GM23248 (cell line): Measurements from ENCODE around the gene KDM5A. TPM values are rescaled to one million over a fixed set of nuclear protein-coding genes. Genes with fewer than 3 reads are reported as not detected.
"Not testable (repeated sequence)": the region's sequence is repeated elsewhere in the genome, so short reads cannot be mapped to it uniquely, and the experiment has no call there.

ENCODE experiments used
- DNase-seq: peaks from one replicate; pipeline ENCODE4 v3.0.0-alpha.2; 2015
- H2AFZ ChIP-seq: fragments of 200-600 bp; sonication (generic); 2 replicates; pipeline ENCODE4 v1.6.1; 2016; ENCODE audit warnings: antibody characterized with exemption
- H3F3A ChIP-seq: fragments of 200-600 bp; sonication (generic); 2 replicates; pipeline ENCODE4 v1.6.1; 2016; ENCODE audit warnings: mild to moderate bottlenecking, antibody characterized with exemption, mixed run types; ENCODE audit not compliant: insufficient read depth
- H3K27ac ChIP-seq: fragments of 200-600 bp; sonication (generic); 2 replicates; pipeline ENCODE4 v1.5.1; 2016; ENCODE audit warnings: mild to moderate bottlenecking
- H3K27me3 ChIP-seq: fragments of 200-600 bp; sonication (generic); replicated peaks from 2 replicates; pipeline ENCODE4 v1.6.1; 2016; ENCODE audit warnings: mild to moderate bottlenecking; ENCODE audit not compliant: insufficient read depth
- H3K36me3 ChIP-seq: fragments of 200-600 bp; sonication (generic); 2 replicates; pipeline ENCODE4 v1.6.1; 2016; ENCODE audit warnings: low read depth, mild to moderate bottlenecking
- H3K4me1 ChIP-seq: fragments of 200-600 bp; sonication (generic); 2 replicates; pipeline ENCODE4 v1.6.1; 2016; ENCODE audit warnings: mild to moderate bottlenecking; ENCODE audit not compliant: insufficient read depth
- H3K4me2 ChIP-seq: fragments of 200-600 bp; sonication (generic); one replicate; pipeline ENCODE4 v1.6.1; 2016; ENCODE audit warnings: mild to moderate bottlenecking; ENCODE audit not compliant: unreplicated experiment
- H3K4me3 ChIP-seq: fragments of 200-600 bp; sonication (generic); 2 replicates; pipeline ENCODE4 v1.5.1; 2016; ENCODE audit warnings: mild to moderate bottlenecking
- H3K79me2 ChIP-seq: fragments of 200-600 bp; sonication (generic); 2 replicates; pipeline ENCODE4 v1.6.1; 2016; ENCODE audit warnings: mild to moderate bottlenecking; ENCODE audit not compliant: insufficient read depth
- H3K9ac ChIP-seq: fragments of 200-600 bp; sonication (generic); 2 replicates; pipeline ENCODE4 v1.6.1; 2016; ENCODE audit warnings: mild to moderate bottlenecking
- H3K9me2 ChIP-seq: fragments of 200-600 bp; sonication (generic); 2 replicates; pipeline ENCODE4 v1.6.1; 2016; ENCODE audit warnings: mixed run types, mild to moderate bottlenecking, moderate library complexity; ENCODE audit not compliant: insufficient read depth
- H3K9me3 ChIP-seq: fragments of 200-600 bp; sonication (generic); one replicate; pipeline ENCODE4 v1.6.1; 2017; ENCODE audit warnings: low read depth
- H4K20me1 ChIP-seq: fragments of 200-600 bp; sonication (generic); 2 replicates; pipeline ENCODE4 v1.6.0; 2016; ENCODE audit not compliant: insufficient read depth
- EZH2 ChIP-seq: fragments of 200-600 bp; sonication (generic); IDR thresholded peaks from 2 replicates; pipeline ENCODE4 v1.6.1; 2018; ENCODE audit warnings: antibody characterized with exemption, mild to moderate bottlenecking; ENCODE audit not compliant: insufficient read depth, poor library complexity, severe bottlenecking
- EZH2phosphoT487 ChIP-seq: fragments of 200-600 bp; sonication (generic); IDR thresholded peaks from 2 replicates; pipeline ENCODE4 v1.6.1; 2018; ENCODE audit warnings: antibody characterized with exemption, moderate library complexity, mild to moderate bottlenecking, low read depth; ENCODE audit not compliant: insufficient read depth
- WGBS, 2 experiments: methylation state at CpG; one replicate each; pipeline ENCODE4 v1.1.6; 2015 to 2017; ENCODE audit warnings: low lambda C conversion rate in 2 of 2, low coverage in 1 of 2; ENCODE audit errors: missing lambda C conversion rate in 2 of 2; 5-methylcytosine and 5-hydroxymethylcytosine counted together
- in situ Hi-C: fragments of 300-500 bp; cut with MboI; formaldehyde crosslinking; loops from 2 replicates; pipeline ENCODE4 v1.15.0; 2020
- polyA plus RNA-seq: library from polyadenylated mRNA; unstranded; fragments of >200 nt; fragmentation: Nextera tagmentation; extraction: Ambion mirVana; gene quantifications from 2 replicates; pipeline ENCODE4 v1.2.1, GENCODE V29; 2016
- total RNA-seq: library from RNA; depleted of rRNA; stranded (reverse); fragments of >200 nt; shearing (Covaris generic); gene quantifications from 2 replicates; pipeline ENCODE4 v1.2.3, GENCODE V29; 2014

KDM5A gene
- total and polyA plus RNA-seq, 2 experiments from 2014 or later = 25.1 to 31.4 TPM

GRCh38 chr12:388541-389141 is 479 bp downstream of the KDM5A start:
- Histone ChIP-seq H3K4me2 (peak overlapping the region; percentile 97), H3K4me3 (peak overlapping the region; percentile 89), H3K27me3 (no peaks in the 10 kb centered on the region), H2AFZ (peak overlapping the region; percentile 92), H3K27ac (peak overlapping the region; percentile 97), H3K9me3 (no peaks in the 10 kb centered on the region), H3K9ac (peak overlapping the region; percentile 95), H3K79me2 (peaks cover 54% of the 10 kb centered on the region), H4K20me1 (0 out of 2 replicates have a peak, but pooled peaks cover 4% of the 10 kb centered on the region), H3K9me2 (no peaks in the 10 kb centered on the region), H3F3A (no peaks in the 10 kb centered on the region), H3K36me3 (peaks cover 11% of the 10 kb centered on the region; the same call in 1 of the 2 replicates), H3K4me1 (peaks cover 28% of the 10 kb centered on the region)
- 1% methylated on average over 27 to 35 of the region's 35 CpGs for WGBS, 2 experiments
- in situ Hi-C loops = no loop called here
- peak; percentile 64 for DNase-seq
- TF ChIP-seq EZH2phosphoT487 (no peak), EZH2 (no peak)

DNA sequence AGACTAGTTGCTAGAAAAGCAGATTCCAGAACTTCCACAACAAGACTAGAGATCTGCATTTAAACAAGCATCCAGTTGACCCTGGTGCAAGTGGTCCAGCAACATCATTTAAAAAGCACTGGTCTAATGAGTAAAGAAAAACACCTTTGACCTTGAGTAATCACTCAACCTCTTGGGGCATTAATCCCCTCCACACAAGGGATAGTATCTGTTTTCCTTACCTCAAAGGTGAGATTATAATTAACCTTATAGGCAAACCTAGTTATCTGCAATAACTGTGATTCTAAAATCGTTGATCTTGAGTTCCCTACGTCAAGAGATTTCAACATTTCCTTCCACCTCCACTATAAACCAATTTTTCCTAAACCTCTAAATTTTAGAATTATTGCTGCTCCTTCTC is 1.1 kb downstream of the KDM5A start:
- TF ChIP-seq EZH2 (no peak), EZH2phosphoT487 (no peak)
- H3K27ac ChIP-seq = peak overlapping the region; percentile 97
- H2AFZ ChIP-seq = no peak overlapping the region; the same call in 1 of the 2 replicates
- in situ Hi-C loops = no loop called here
- peaks cover 60% of the 10 kb centered on the region for H3K79me2 ChIP-seq
- H3K36me3 ChIP-seq = peaks cover 16% of the 10 kb centered on the region; the same call in 1 of the 2 replicates
- no peaks in the 10 kb centered on the region for H3K9me2 ChIP-seq
- H3K4me1 ChIP-seq = peaks cover 28% of the 10 kb centered on the region
- no peak for DNase-seq
- peak overlapping the region; percentile 89 for H3K4me3 ChIP-seq
- no peaks in the 10 kb centered on the region for H3K27me3 ChIP-seq
- peak overlapping the region; percentile 97 for H3K4me2 ChIP-seq
- 0% methylated on average over 2 of the region's 2 CpGs for WGBS, 2 experiments
- peak overlapping the region; percentile 95 for H3K9ac ChIP-seq
- no peaks in the 10 kb centered on the region for H3K9me3 ChIP-seq
- 0 out of 2 replicates have a peak, but pooled peaks cover 4% of the 10 kb centered on the region for H4K20me1 ChIP-seq
- no peaks in the 10 kb centered on the region for H3F3A ChIP-seq

- in situ Hi-C loops = no loop called here
- H3K9ac ChIP-seq = peak overlapping the region; percentile 95
- peak overlapping the region; percentile 4; the same call in 1 of the 2 replicates for H3K27ac ChIP-seq
- no peaks in the 10 kb centered on the region for H3K9me3 ChIP-seq
- peak; percentile 64 for DNase-seq
- H2AFZ ChIP-seq = no peak overlapping the region
- peaks cover 27% of the 10 kb centered on the region for H3K36me3 ChIP-seq
- no peaks in the 10 kb centered on the region for H3K9me2 ChIP-seq
- H3K4me3 ChIP-seq = peak overlapping the region; percentile 89
- H3K27me3 ChIP-seq = no peaks in the 10 kb centered on the region
- no peaks in the 10 kb centered on the region for H3F3A ChIP-seq
- WGBS, 2 experiments = 50 to 55% methylated on average over 4 of the region's 4 CpGs
- peak overlapping the region; percentile 97 for H3K4me2 ChIP-seq
- H3K79me2 ChIP-seq = peaks cover 74% of the 10 kb centered on the region
- TF ChIP-seq EZH2phosphoT487 (no peak), EZH2 (no peak)
- H3K4me1 ChIP-seq = peaks cover 28% of the 10 kb centered on the region
- 0 out of 2 replicates have a peak, but pooled peaks cover 4% of the 10 kb centered on the region for H4K20me1 ChIP-seq
Observed at GRCh38 chr12:386651-387050, 2.5 kb downstream of the KDM5A start.

DNA sequence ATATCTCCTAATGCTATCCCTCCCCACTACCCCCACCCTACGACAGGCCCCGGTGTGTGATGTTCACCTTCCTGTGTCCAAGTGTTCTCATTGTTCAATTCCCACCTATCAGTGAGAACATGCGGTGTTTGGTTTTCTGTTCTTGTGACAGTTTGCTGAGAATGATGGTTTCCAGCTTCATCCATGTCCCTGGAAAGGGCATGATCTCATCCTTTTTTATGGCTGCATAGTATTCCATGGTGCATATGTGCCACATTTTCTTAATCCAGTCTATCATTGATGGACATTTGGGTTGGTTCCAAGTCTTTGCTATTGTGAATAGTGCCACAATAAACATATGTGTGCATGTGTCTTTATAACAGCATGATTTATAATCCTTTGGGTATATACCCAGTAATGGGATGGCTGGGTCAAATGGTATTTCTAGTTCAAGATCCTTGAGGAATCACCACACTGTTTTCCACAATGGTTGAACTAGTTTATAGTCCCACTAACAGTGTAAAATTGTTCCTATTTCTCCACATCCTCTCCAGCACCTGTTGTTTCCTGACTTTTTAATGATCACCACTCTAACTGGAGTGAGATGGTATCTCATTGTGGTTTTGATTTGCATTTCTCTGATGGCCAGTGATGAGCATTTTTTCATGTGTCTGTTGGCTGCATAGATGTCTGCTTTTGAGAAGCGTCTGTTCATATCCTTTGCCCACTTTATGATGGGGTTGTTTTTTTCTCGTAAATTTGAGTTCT is 18.2 kb downstream of the KDM5A start:
- H4K20me1 ChIP-seq, H3F3A ChIP-seq, H3K27me3 ChIP-seq, DNase-seq, H3K9me2 ChIP-seq, H3K9me3 ChIP-seq, H3K27ac ChIP-seq, H2AFZ ChIP-seq, H3K4me1 ChIP-seq, in situ Hi-C loops, H3K9ac ChIP-seq, H3K4me2 ChIP-seq, H3K4me3 ChIP-seq: not testable (repeated sequence)
- WGBS, 2 experiments = 98 to 100% methylated on average over 4 to 5 of the region's 5 CpGs
- H3K79me2 ChIP-seq = peaks cover 40% of the 10 kb centered on the region
- peaks cover 54% of the 10 kb centered on the region for H3K36me3 ChIP-seq
